ENCODE results near the gene KDM2B.

KDM2B gene

DNA sequence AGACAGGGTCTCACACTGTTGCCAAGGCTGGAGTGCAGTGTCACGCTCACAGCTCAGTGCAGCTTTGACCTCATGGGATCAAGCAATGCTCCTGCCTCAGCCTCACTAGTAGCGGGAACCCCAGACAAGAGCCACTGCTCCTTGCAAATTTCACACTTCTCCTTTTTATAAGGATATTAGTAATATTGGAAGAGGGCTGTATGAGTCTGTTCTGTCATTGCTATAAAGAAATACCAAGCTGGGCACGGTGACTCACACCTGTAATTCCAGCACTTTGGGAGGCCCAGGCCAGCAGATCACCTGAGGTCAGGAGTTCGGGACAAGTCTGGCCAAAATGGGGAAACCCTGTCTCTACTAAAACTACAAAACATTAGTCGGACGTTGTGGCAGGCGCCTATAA, 32.6 kb upstream of the KDM2B start:
- Histone ChIP-seq H3K27me3 (ENCODE audit: control insufficient read depth, insufficient read depth, low read length) (no peaks in the 10 kb centered on the region), H3K36me3 (ENCODE audit: control insufficient read depth, insufficient read depth, low read length) (no peaks in the 10 kb centered on the region), H3K79me2 (no peaks in the 10 kb centered on the region), H2AFZ (no peak overlapping the region), H3K27ac (no peak overlapping the region), H3K4me3 (ENCODE audit: low read depth, low read length) (no peak overlapping the region), H3K9me3 (ENCODE audit: control insufficient read depth, low read length) (no peaks in the 10 kb centered on the region), H3K4me1 (peaks cover 3% of the 10 kb centered on the region), H3K9ac (no peak overlapping the region), H3K4me2 (ENCODE audit: low read length) (no peak overlapping the region)
- TF ChIP-seq, protein P1, sequence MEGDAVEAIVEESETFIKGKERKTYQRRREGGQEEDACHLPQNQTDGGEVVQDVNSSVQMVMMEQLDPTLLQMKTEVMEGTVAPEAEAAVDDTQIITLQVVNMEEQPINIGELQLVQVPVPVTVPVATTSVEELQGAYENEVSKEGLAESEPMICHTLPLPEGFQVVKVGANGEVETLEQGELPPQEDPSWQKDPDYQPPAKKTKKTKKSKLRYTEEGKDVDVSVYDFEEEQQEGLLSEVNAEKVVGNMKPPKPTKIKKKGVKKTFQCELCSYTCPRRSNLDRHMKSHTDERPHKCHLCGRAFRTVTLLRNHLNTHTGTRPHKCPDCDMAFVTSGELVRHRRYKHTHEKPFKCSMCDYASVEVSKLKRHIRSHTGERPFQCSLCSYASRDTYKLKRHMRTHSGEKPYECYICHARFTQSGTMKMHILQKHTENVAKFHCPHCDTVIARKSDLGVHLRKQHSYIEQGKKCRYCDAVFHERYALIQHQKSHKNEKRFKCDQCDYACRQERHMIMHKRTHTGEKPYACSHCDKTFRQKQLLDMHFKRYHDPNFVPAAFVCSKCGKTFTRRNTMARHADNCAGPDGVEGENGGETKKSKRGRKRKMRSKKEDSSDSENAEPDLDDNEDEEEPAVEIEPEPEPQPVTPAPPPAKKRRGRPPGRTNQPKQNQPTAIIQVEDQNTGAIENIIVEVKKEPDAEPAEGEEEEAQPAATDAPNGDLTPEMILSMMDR (IDR thresholded peaks at IDR 0.05): no peak

DNA sequence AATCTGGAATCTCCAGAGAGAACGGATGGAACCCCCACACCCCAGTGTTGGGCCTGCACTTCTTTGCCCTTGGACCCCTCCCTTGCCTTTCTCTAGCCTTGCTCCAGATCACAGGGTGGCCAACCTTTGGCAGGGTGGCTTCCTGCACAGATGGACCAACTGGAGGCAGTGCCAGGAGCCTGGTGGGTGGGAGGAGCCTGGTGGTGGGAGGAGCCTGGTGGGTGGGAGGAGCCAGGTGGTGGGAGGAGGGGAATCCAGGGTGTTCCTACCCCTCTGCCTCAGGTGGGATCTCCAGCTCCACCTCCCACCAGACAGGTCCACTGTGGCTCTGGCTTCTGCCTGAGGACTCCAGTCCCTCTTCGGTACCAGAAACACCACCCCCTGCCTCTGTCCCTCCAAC, 30.5 kb upstream of the KDM2B start:
- H3K27ac ChIP-seq: no peak overlapping the region
- no peak overlapping the region for H3K4me2 ChIP-seq (ENCODE audit: low read length)
- H3K4me1 ChIP-seq: peaks cover 3% of the 10 kb centered on the region
- no peaks in the 10 kb centered on the region for H3K9me3 ChIP-seq (ENCODE audit: control insufficient read depth, low read length)
- H3K4me3 ChIP-seq (ENCODE audit: low read depth, low read length): no peak overlapping the region
- H3K79me2 ChIP-seq: no peaks in the 10 kb centered on the region
- no peak overlapping the region for H3K9ac ChIP-seq
- no peak overlapping the region for H2AFZ ChIP-seq
- TF ChIP-seq, protein P1 (IDR thresholded peaks at IDR 0.05): no peak
- H3K27me3 ChIP-seq (ENCODE audit: control insufficient read depth, insufficient read depth, low read length): no peaks in the 10 kb centered on the region
- no peaks in the 10 kb centered on the region for H3K36me3 ChIP-seq (ENCODE audit: control insufficient read depth, insufficient read depth, low read length)

DNA sequence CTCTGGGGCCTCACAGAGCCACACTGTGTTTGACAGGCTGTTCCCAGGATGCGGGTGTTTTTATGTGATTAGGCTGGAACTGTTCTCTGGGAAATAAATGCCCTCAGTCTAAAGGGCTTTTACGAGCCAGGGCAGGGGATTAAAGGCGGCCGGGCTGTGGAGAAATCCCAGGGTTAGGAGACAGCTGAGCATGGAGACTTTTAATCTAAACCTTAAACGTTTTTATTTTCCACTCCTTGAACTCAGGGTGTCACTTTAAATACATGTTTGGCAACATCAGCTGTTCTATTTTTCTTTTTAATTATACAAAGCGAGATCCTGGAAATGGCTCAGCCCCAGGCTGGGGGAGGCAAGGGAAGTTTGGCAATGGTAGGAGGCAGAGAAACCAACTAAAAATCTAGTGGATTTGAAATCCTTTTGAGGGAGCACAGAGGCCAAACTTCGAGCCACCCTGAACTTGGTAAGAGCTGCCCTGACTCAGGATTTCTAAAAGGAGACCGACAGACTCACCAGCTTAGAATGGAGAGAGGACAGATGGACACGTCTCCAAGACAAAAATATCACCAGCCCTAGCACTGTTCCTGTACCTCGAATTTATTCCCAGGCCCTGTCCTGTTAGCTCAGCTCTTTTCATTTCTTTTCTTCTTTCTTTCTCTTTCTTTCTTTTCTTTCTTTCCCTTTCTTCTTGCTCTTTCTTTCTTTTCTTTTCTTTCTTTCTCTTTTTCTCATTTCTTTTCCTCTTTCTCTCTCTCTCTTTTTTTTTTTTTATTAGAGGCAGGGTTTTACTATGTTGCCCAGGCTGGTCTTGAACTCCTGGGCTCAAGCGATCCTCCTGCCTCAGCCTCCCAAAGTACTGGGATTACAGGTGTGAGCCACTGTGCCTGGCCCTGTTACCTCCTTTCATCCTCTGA, 29.7 kb upstream of the KDM2B start:
- Histone ChIP-seq H3K9me3 (ENCODE audit: control insufficient read depth, low read length) (no peaks in the 10 kb centered on the region), H3K27ac (peak overlapping the region; percentile 62), H3K36me3 (ENCODE audit: control insufficient read depth, insufficient read depth, low read length) (no peaks in the 10 kb centered on the region), H3K4me1 (peaks cover 3% of the 10 kb centered on the region), H3K9ac (no peak overlapping the region), H3K27me3 (ENCODE audit: control insufficient read depth, insufficient read depth, low read length) (no peaks in the 10 kb centered on the region), H3K79me2 (no peaks in the 10 kb centered on the region), H3K4me3 (ENCODE audit: low read depth, low read length) (no peak overlapping the region), H3K4me2 (ENCODE audit: low read length) (no peak overlapping the region), H2AFZ (peak overlapping the region; percentile 69)
- TF ChIP-seq, protein P1 (IDR thresholded peaks at IDR 0.05): no peak

DNA sequence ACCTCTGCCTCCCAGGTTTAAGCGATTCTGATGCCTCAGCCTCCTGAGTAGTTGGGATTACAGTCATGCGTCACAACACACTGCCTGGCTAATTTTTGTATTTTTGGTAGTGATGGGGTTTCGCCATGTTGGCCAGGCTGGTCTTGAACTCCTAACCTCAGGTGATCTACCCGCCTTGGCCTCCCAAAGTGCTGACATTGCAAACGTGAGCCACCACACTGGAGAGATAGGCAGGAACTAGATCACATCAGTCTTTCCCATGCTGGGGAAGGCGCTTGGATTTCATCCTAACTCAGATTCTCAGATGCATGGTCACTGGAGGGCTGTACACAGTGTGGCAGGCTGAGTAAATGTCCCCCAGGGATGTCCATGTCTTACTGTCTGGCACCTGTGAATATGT, 27.5 kb upstream of the KDM2B start:
- Histone ChIP-seq H3K9me3 (ENCODE audit: control insufficient read depth, low read length) (no peaks in the 10 kb centered on the region), H3K36me3 (ENCODE audit: control insufficient read depth, insufficient read depth, low read length) (no peaks in the 10 kb centered on the region), H3K4me1 (peaks cover 3% of the 10 kb centered on the region), H3K27me3 (ENCODE audit: control insufficient read depth, insufficient read depth, low read length) (no peaks in the 10 kb centered on the region), H3K9ac (no peak overlapping the region), H3K79me2 (no peaks in the 10 kb centered on the region), H2AFZ (no peak overlapping the region), H3K4me2 (ENCODE audit: low read length) (no peak overlapping the region), H3K4me3 (ENCODE audit: low read depth, low read length) (no peak overlapping the region), H3K27ac (no peak overlapping the region)
- TF ChIP-seq, protein P1 (IDR thresholded peaks at IDR 0.05): no peak

DNA sequence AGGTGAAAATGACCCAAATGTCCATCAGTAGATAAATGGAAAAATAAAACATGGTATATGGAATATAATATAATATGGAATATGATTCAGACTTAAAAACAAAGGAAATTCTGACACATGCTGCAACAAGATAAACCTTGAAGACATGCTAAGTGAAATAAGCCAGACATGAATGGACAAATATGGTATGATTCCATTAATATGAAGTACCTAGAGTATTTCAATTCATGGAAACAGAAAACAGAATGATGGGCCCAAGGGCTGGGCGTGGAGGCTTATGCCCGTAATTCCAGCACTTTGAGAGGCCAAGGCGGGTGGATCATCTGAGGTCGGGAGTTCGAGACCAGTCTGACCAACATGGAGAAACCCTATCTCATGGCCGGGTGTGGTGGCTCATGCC, 22.8 kb upstream of the KDM2B start:
- Histone ChIP-seq H3K27ac (no peak overlapping the region), H3K4me2 (ENCODE audit: low read length) (no peak overlapping the region), H3K36me3 (ENCODE audit: control insufficient read depth, insufficient read depth, low read length) (no peaks in the 10 kb centered on the region), H3K79me2 (no peaks in the 10 kb centered on the region), H3K4me1 (no peaks in the 10 kb centered on the region), H3K9me3 (ENCODE audit: control insufficient read depth, low read length) (no peaks in the 10 kb centered on the region), H3K27me3 (ENCODE audit: control insufficient read depth, insufficient read depth, low read length) (no peaks in the 10 kb centered on the region), H3K4me3 (ENCODE audit: low read depth, low read length) (no peak overlapping the region), H3K9ac (no peak overlapping the region), H2AFZ (no peak overlapping the region)
- TF ChIP-seq, protein P1 (IDR thresholded peaks at IDR 0.05): no peak
